CD4-positive, alpha-beta T cell treated with Interleukin-1 beta for 1 hour (primary cell): Measurements from ENCODE around the gene ALDOB.
"Not testable (repeated sequence)": the region's sequence is repeated elsewhere in the genome, so short reads cannot be mapped to it uniquely, and the experiment has no call there.

ENCODE experiments used
- DNase-seq, 2 donors: peaks; one replicate each; pipeline ENCODE4 v3.0.0-alpha.2; 2020 to 2022

The ALDOB gene

GRCh38 chr9:101419863-101420262 lies 15.7 kb downstream of the ALDOB start:
- DNase-seq = no peak

GRCh38 chr9:101418518-101419430 lies 16.8 kb downstream of the ALDOB start:
- no peak for DNase-seq

GRCh38 chr9:101417977-101418376 lies 17.6 kb downstream of the ALDOB start:
- no peak for DNase-seq

- no peak for DNase-seq
Measured at GRCh38 chr9:101417389-101417788, 18.2 kb downstream of the ALDOB start.

- DNase-seq = no peak
Measured at GRCh38 chr9:101415578-101415977, 20.0 kb downstream of the ALDOB start.

- DNase-seq = no peak
Measured at GRCh38 chr9:101414839-101415238, 20.7 kb downstream of the ALDOB start.

GRCh38 chr9:101409079-101409477 lies 26.5 kb downstream of the ALDOB start:
- DNase-seq = no peak

GRCh38 chr9:101408374-101409078 lies 27.0 kb downstream of the ALDOB start:
- DNase-seq = no peak

GRCh38 chr9:101403516-101404285 lies 31.9 kb downstream of the ALDOB start:
- DNase-seq = no peak

- no peak for DNase-seq
Measured at GRCh38 chr9:101400120-101400519, 35.5 kb downstream of the ALDOB start.

GRCh38 chr9:101399643-101399970 lies 36.0 kb downstream of the ALDOB start:
- no peak for DNase-seq

GRCh38 chr9:101398930-101399642 lies 36.5 kb downstream of the ALDOB start:
- no peak for DNase-seq

GRCh38 chr9:101398068-101398929 lies 37.3 kb downstream of the ALDOB start, which contains the start of the genes MRPL50 and ZNF189:
MRPL50 (minus strand) TSS chr9:101398618; CDS start chr9:101398592, 26 bp downstream.
ZNF189 (plus strand) TSS chr9:101398851; CDS start chr9:101399157, 306 bp downstream.
- DNase-seq = peak; percentile 99

- DNase-seq = no peak
Measured at GRCh38 chr9:101397746-101398067, 37.9 kb downstream of the ALDOB start.

- no peak for DNase-seq
Measured at GRCh38 chr9:101394687-101395086, 40.9 kb downstream of the ALDOB start.

GRCh38 chr9:101393135-101393534 lies 42.4 kb downstream of the ALDOB start:
- no peak for DNase-seq

GRCh38 chr9:101388507-101388993 lies 47.0 kb downstream of the ALDOB start:
- DNase-seq = no peak

- peak in 1 of 2 donors; percentile 48 for DNase-seq
Measured at GRCh38 chr9:101387871-101388506, 47.6 kb downstream of the ALDOB start.

- not testable (repeated sequence) for DNase-seq
Measured at GRCh38 chr9:101384873-101385536, 50.6 kb downstream of the ALDOB start, which contains the start of gene BAAT. BAAT (minus strand) TSS chr9:101385006; CDS start chr9:101371404, 13,602 bp downstream.

- no peak for DNase-seq
Measured at GRCh38 chr9:101383361-101383760, 52.2 kb downstream of the ALDOB start.
